SK-MEL-5 (cell line): ENCODE data around the gene CCNG2. TPM values are rescaled to one million over a fixed set of nuclear protein-coding genes. Genes with fewer than 3 reads are reported as not detected.
A peak's percentile ranks its signal among the peaks of the same experiment; 100 is the strongest.

Experiments
- DNase-seq: peaks from one replicate; pipeline ENCODE4 v3.0.0-alpha.2; 2016; ENCODE audit warnings: low read depth, low spot score
- in situ Hi-C: cut with HindIII; loops from 2 replicates; pipeline ENCODE4 v1.10.0; 2016; ENCODE audit warnings: low sequenced_read_pairs, high pct_unique_total_duplicates, low pct_unique_long_range_greater_than_20kb
- total RNA-seq: library from RNA; depleted of rRNA; stranded (reverse); fragments of >200 nt; shearing (Covaris generic); gene quantifications from 2 replicates; pipeline ENCODE4 v1.2.3, GENCODE V29; 2014

CCNG2 gene
- total RNA-seq, 1 experiment from 2014 or later: 23.6 TPM

DNA sequence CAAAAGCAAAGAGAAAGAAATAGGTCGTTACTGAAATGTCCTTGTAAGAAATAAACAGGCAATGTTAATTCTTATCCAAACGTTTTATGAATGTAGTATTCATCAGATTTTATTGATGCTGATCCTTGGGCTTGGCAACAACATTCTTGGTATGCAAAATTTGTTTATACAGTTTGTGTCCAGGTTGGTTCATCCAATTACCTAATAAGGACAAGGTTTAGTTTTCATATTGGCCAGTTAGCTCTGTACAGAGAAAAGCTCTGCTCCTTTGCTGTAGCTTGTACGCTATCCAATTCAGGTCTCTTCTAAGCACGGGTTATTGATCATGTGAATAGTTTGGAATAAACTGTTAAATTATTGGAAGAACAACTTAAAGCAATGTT is 14.4 kb upstream of the CCNG2 start:
- DNase-seq: no peak
- in situ Hi-C loops: no loop called here

- in situ Hi-C loops: no loop called here
- DNase-seq: no peak
Measured at GRCh38 chr4:77143091-77143490, 13.9 kb upstream of the CCNG2 start.

DNA sequence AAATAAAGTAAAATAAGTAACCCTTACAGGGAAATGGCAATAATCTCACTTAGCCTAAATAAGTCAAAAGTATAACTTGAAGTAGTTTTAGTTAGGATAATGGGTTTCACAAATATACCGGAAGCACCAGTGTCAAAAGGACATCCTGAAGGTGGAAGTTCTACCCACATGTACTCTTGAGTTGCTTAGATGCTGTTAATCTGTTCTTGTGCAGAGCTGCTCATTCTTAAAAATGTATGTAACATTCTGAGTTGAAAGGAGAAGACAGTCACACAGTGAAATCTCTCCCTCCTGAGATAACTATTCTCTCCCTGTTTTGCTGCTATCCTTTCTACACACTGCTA is 11.2 kb upstream of the CCNG2 start:
- in situ Hi-C loops: no loop called here
- DNase-seq: no peak

- DNase-seq: no peak
- in situ Hi-C loops: no loop called here
Measured at GRCh38 chr4:77146186-77147078, 10.6 kb upstream of the CCNG2 start.

- no peak for DNase-seq
- in situ Hi-C loops: no loop called here
Measured at GRCh38 chr4:77147079-77147782, 9.8 kb upstream of the CCNG2 start.

DNA sequence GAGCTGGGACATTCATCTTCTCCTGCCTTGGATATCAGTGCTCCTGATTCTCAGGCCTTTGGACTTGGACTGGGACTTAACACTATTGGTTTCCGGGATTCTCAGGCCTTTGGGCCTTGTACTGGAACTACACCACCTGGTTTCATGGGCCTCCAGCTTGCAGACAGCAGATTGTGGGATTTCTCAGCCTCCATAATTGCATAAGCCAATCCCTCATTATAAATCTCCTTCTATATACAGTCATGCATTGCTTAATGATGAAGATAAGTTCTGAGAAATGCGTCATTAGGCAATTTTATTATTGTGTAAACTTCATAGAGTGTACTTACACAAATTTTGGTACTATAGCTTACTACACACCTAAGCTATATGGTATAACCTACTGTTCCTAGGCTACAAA is 8.9 kb upstream of the CCNG2 start:
- in situ Hi-C loops: no loop called here
- no peak for DNase-seq

DNA sequence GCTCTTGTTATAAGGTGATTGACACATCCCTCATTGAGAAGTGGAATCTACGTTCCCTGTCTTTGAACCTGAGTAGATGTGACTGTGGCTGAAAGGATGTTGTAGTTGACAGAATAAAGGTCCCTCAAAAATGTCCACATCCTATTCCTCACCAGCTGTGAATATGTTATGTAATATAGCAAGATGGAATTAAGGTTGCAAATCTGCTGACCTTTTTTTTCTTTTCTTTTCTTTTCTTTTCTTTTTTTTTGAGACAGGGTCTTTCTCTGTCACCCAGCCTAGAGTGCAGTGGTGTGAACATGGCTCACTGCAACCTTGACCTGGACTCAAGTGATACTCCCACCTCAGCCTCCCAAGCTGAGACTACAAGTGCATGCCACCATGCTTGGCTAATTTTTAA is 7.2 kb upstream of the CCNG2 start:
- no peak for DNase-seq
- in situ Hi-C loops: no loop called here

GRCh38 chr4:77151241-77151640 is 5.8 kb upstream of the CCNG2 start:
- DNase-seq: no peak
- in situ Hi-C loops: no loop called here

GRCh38 chr4:77152421-77152820 is 4.6 kb upstream of the CCNG2 start:
- no peak for DNase-seq
- in situ Hi-C loops: no loop called here

DNA sequence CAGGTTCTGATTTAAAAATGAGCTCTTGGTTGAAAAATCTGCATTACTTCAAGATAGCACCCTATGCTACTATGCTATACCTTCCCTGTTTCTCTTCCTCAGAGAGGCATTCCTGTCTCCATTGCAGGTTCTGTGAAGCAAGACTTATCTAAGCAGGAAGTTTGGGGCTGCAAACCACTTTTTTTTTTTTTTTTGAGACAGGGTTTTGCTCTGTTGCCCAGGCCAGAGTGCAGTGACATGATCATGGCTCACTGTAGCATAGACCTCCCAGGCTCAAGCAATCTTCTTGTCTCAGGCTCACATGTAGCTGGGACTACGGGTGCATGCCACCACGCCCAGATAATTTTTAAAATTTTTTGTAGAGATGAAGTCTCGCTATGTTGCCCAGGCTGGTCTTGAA is 4.0 kb upstream of the CCNG2 start:
- in situ Hi-C loops: no loop called here
- DNase-seq: no peak

DNA sequence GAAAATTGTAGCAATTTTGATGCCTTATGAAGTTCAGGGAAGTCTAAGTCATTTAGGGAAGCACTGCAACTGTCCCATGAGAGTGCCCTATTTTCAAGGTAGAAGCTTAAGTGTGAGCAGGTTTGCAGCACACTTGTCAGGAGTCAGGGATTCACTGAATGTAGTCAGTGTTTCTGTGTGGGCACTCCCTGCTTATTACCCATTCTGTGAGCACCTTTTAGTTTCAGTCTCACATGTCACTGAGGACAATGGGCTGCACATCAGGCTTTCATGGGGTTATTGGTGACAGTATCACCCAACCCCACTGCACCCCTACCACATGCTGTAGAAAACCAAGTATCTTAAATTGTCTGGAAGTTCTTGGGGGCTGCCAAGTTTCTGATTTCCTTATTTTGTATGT is 2.9 kb upstream of the CCNG2 start:
- no peak for DNase-seq
- in situ Hi-C loops: no loop called here

DNA sequence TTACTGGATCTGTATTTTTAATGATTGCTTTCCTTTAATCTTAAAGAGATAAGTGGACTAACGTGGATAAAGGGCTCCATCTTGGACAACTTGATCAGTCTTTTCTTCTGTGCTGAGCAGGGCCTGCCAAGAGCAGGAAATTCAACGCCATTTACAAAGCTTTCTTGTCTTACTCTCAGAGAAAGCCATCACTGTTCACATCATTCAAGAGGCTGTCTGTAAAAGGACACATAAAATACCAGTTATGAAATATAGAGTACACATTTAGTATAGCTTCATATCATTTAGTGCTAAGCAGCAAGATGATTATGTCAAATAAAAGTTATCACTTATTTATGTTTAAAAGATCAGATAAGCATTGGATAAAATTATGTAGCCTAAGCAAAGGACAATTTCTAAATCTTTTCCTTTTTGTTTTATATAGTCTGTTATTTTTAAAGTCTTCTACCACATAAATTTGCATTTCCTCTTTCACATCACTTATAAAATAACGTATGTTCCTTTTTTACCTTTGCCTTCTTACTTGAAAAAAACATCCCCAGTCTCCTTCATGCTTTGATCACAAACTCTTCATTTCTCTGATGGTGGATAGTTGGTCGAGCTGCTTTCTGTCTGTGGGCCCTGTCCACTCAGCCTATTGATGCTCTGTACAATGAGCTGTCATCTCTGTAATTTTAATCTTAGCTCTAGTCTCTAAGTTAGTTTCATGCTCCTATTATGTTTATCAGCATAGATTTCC is 2.1 kb upstream of the CCNG2 start:
- DNase-seq: peak; percentile 56
- in situ Hi-C loops: no loop called here

DNA sequence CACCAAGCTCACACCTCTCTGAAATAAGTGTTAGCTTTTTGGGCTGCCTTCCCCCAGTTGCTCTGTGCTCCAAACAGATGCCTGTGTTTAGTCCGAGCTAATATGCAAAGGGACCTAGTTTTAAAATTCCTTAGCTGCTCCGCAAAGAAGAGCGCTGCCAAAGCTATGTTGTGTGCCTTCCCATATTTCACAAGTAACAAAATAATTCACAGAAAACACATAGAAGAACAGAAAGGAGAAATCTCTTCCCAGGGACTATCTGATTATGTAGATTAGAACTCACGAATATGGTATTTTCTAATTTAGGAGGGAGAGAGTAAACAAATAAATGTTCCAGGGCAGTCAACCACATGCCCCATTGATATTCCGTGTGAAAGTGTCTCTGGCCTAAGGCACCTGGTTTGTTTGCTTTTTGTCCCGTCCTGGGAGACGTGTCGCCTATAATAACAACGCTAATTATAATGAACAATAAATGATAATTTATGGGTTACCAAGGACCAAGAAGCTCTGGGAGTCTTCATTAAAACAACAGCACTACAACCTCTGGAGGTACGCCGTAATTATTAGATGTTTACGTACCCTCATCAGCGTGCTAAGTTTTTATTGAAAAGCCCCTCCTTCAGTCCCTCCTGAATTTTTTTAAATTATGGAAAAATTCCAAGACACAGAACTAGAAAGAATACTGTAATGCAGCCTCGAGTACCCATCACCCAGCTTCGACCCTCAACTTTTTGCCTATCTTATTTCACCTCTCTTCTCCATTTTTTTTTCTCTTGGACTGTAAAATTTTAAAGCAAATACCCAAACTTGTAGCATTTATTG is 1.2 kb upstream of the CCNG2 start:
- in situ Hi-C loops: no loop called here
- DNase-seq: no peak

DNA sequence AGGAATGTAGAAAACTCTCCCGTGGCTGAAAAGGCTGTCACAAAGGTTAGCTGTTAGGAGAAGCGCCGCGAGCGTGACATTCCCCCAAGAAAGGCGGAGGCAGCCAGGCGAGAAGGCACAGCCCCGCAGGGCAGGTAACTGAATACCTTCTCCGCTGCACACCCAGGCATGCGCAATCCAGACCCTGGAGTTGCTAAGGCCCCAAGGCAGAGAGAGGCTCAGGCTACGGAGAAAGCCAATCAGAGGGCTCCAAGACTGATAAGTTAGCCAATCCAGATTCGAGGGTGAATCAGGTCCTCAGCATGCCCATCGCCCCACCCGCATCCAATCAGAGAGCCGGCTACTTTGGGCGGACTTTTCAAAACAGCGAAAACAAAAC is 485 bp upstream of the CCNG2 start:
- peak; percentile 99 for DNase-seq
- in situ Hi-C loops: no loop called here

GRCh38 chr4:77157859-77158486 is 966 bp downstream of the CCNG2 start:
- in situ Hi-C loops: no loop called here
- DNase-seq: peak; percentile 81

GRCh38 chr4:77158487-77158861 is 1.5 kb downstream of the CCNG2 start:
- in situ Hi-C loops: no loop called here
- DNase-seq: no peak

GRCh38 chr4:77159806-77160205 is 2.8 kb downstream of the CCNG2 start:
- in situ Hi-C loops: no loop called here

More at GRCh38 chr4:77159806-77160205, 2.8 kb downstream of the CCNG2 start:
- DNase-seq: no peak
